Prostate gland (tissue), 2 donors: Measurements from ENCODE around the gene ADAMTS12. TPM values are rescaled to one million over a fixed set of nuclear protein-coding genes. Genes with fewer than 3 reads are reported as not detected.

Source experiments
- DNase-seq: peaks from one replicate; pipeline ENCODE4 v3.0.0-alpha.2; 2019; ENCODE audit warnings: low spot score
- H3K27ac ChIP-seq, 2 donors: fragments of 200-600 bp; sonication (generic); 2 replicates each; pipeline ENCODE4 v1.5.1; 2017 to 2019
- H3K27me3 ChIP-seq: fragments of 200-600 bp; sonication (generic); replicated peaks from 2 replicates; pipeline ENCODE4 v1.5.1; 2019; ENCODE audit not compliant: insufficient read depth
- H3K36me3 ChIP-seq, 2 donors: fragments of 200-600 bp; sonication (generic); 1 replicate in 1 of 2; 2 replicates in 1 of 2; pipeline versions ENCODE4 v1.5.1 to v1.8.1; 2017 to 2019
- H3K4me1 ChIP-seq: fragments of 200-600 bp; sonication (generic); replicated peaks from 2 replicates; pipeline ENCODE4 v1.5.1; 2019
- H3K4me3 ChIP-seq, 2 donors: fragments of 200-600 bp; sonication (generic); 2 replicates each; pipeline ENCODE4 v1.5.1; 2017 to 2019
- H3K9me3 ChIP-seq: fragments of 200-600 bp; sonication (generic); 2 replicates; pipeline ENCODE4 v1.5.1; 2017
- CTCF ChIP-seq, 4 experiments: fragments of 200-600 bp in 2 of 4; fragments of 450-650 bp in 2 of 4; sonication (generic) in 2 of 4; IDR thresholded peaks; 1 replicate in 3 of 4; 2 replicates in 1 of 4; pipeline ENCODE4 v1.5.1; 2016 to 2019; ENCODE audit warnings: antibody characterized with exemption in 4 of 4, mild to moderate bottlenecking in 2 of 4, moderate library complexity in 2 of 4
- POLR2A ChIP-seq: fragments of 450-650 bp; IDR thresholded peaks from one replicate; pipeline ENCODE4 v1.6.1; 2016; ENCODE audit warnings: antibody characterized with exemption, mild to moderate bottlenecking
- POLR2AphosphoS5 ChIP-seq: sonication (generic); formaldehyde crosslinking; IDR thresholded peaks from one replicate; pipeline ENCODE4 v1.6.1; 2017; ENCODE audit warnings: antibody characterized with exemption
- WGBS: methylation state at CpG from one replicate; pipeline ENCODE4 v1.1.5; 2018; 5-methylcytosine and 5-hydroxymethylcytosine counted together
- intact Hi-C: fragments of 100-400 bp; cut with DNase I; formaldehyde crosslinking; loops from one replicate; pipeline ENCODE4 v1.14.2; 2022
- total RNA-seq, 2 donors: library from RNA; depleted of rRNA; stranded (reverse); fragments of >200 nt; gene quantifications; one replicate each; pipeline ENCODE4 v1.1.0, GENCODE V29; 2016

The ADAMTS12 gene
- total RNA-seq, 2 donors from 2014 or later, result 0.09 to 3.7 TPM

- H3K9me3 ChIP-seq, result no peaks in the 10 kb centered on the region
- H3K4me1 ChIP-seq, result no peaks in the 10 kb centered on the region
- no peak overlapping the region for H3K27ac ChIP-seq
- WGBS, result 93% methylated on average over 5 of the region's 5 CpGs
- DNase-seq, result no peak
- no peak overlapping the region for H3K4me3 ChIP-seq
- intact Hi-C loops, result no loop called here
- H3K27me3 ChIP-seq, result no peaks in the 10 kb centered on the region
- TF ChIP-seq CTCF (IDR thresholded peaks at IDR 0.05) (no peak), POLR2A (no peak), POLR2AphosphoS5 (no peak)
- no peaks in the 10 kb centered on the region for H3K36me3 ChIP-seq
Measured at GRCh38 chr5:33657804-33658440, 233.9 kb downstream of the ADAMTS12 start.

GRCh38 chr5:33657176-33657575, 234.6 kb downstream of the ADAMTS12 start:
- Histone ChIP-seq H3K9me3 (no peaks in the 10 kb centered on the region), H3K4me3 (no peak overlapping the region), H3K27ac (no peak overlapping the region), H3K36me3 (no peaks in the 10 kb centered on the region), H3K27me3 (no peaks in the 10 kb centered on the region), H3K4me1 (no peaks in the 10 kb centered on the region)
- TF ChIP-seq POLR2A, result no peak
- no peak for TF ChIP-seq POLR2AphosphoS5
- TF ChIP-seq CTCF (IDR thresholded peaks at IDR 0.05), result no peak
- intact Hi-C loops, result no loop called here
- DNase-seq, result no peak

GRCh38 chr5:33650911-33651310, 240.9 kb downstream of the ADAMTS12 start:
- no peak for DNase-seq
- H3K9me3 ChIP-seq, result no peaks in the 10 kb centered on the region
- H3K4me1 ChIP-seq, result no peaks in the 10 kb centered on the region
- no peak overlapping the region for H3K4me3 ChIP-seq
- no peaks in the 10 kb centered on the region for H3K27me3 ChIP-seq
- no peak overlapping the region for H3K27ac ChIP-seq
- WGBS, result 78% methylated on average over 2 of the region's 2 CpGs
- H3K36me3 ChIP-seq, result no peaks in the 10 kb centered on the region
- TF ChIP-seq CTCF (IDR thresholded peaks at IDR 0.05) (no peak), POLR2AphosphoS5 (no peak), POLR2A (no peak)
- intact Hi-C loops, result no loop called here

GRCh38 chr5:33649549-33650482, 242.0 kb downstream of the ADAMTS12 start:
- 54% methylated on average over 10 of the region's 10 CpGs for WGBS
- no peaks in the 10 kb centered on the region for H3K9me3 ChIP-seq
- DNase-seq, result no peak
- no peaks in the 10 kb centered on the region for H3K4me1 ChIP-seq
- no peaks in the 10 kb centered on the region for H3K36me3 ChIP-seq
- no peak for TF ChIP-seq CTCF (IDR thresholded peaks at IDR 0.05)
- TF ChIP-seq POLR2A, result no peak
- no peak for TF ChIP-seq POLR2AphosphoS5
- no peaks in the 10 kb centered on the region for H3K27me3 ChIP-seq
- H3K27ac ChIP-seq, result no peak overlapping the region
- intact Hi-C loops, result no loop called here
- no peak overlapping the region for H3K4me3 ChIP-seq
